HTERT RPE-1 (cell line): Measurements from ENCODE around the gene DPY19L1.
"Not testable (repeated sequence)": the region's sequence is repeated elsewhere in the genome, so short reads cannot be mapped to it uniquely, and the experiment has no call there.

ENCODE experiments used
- in situ Hi-C: fragments of 300-500 bp; cut with MboI; formaldehyde crosslinking; loops from 4 replicates; pipeline ENCODE4 v1.14.3; 2020; ENCODE audit warnings: low sequenced_read_pairs

The DPY19L1 gene

GRCh38 chr7:35037211-35037525 is at the start of gene DPY19L1:
Gene DPY19L1, minus strand, starts transcription at chr7:35037485. Its CDS starts 91 bp downstream, at chr7:35037394.
- in situ Hi-C loops, result no loop called here

- in situ Hi-C loops, result not testable (repeated sequence)
Observed at GRCh38 chr7:35079517-35079916, 42.2 kb upstream of the DPY19L1 start.

DNA sequence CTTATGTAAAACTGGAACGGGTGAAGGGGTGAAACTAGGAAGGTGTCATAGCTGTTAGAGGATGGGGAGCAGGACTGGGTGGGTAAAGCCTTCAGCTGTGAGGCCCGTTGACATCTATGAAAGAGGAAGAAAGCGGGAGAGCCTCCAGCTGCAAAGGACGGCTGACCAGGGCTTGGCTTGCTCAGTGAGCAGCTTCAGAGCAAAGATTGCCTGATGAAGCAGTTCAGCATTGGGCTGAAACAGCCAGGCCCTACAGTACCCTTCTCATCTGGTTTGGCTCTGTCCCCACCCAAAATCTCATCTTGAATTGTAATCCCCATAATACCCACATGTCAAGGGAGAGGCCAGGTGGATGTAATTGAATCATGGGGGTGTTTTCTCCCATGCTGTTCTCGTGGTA is 36.7 kb upstream of the DPY19L1 start:
- in situ Hi-C loops, result not testable (repeated sequence)

DNA sequence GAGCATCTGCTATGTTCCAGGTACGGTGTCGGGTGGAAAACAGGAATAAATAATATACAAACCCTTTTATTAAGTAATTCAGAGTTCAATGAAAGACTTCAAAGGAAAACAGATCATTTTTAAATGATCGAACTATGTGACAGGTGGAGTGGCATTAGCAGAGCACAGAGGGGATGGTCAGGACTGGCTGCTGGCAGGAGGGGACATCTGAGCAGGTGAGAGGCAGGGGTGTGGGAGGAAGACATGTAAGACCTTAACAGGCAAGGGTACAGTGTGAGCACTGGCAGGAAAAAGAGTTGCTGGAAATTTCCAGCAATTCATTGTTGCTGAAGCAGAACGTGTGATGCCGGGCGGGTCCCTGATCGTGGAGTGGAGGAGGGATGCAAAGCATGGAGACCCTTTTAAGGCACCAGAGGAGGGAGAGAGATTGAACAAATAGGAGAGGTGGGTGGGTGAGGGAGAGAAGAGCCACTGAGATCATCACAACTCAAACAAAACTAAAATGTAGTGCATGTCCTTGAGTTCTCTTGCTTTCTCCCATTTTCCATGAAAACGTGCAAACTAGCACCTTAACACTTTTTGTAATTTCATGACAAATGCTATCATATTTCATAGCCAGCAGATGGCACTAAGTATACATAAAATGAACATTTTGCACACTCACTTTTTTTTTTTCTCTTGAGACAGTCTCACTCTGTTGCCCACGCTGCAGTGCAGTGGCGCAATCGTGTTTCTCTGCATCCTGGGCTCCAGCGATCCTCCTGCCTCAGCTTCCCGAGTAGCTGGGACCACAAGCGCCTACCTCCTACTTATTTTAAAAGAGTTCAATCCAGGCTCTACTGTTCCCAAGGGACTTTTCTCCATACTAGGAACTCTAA is 35.9 kb upstream of the DPY19L1 start:
- in situ Hi-C loops, result not testable (repeated sequence)

GRCh38 chr7:35069084-35069483 is 31.8 kb upstream of the DPY19L1 start:
- in situ Hi-C loops, result not testable (repeated sequence)

DNA sequence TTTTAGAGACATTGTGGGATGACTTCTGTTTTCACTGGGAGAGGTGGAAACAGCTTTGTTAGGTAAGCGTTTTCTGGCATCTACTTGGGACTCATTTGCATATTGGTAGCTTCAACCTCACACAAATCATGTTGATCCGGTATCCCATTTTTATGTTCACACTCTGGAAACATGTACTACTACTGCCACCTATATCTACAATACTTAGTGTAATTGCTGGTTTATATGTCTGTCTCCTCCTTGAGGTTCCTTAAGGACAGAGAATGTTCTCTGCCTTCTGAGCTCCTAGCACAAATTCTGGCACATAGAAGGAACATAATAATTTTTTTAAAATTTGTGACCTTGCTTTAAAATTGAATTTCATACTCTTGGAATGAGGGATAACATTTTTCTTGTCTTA is 28.1 kb upstream of the DPY19L1 start:
- in situ Hi-C loops, result not testable (repeated sequence)

DNA sequence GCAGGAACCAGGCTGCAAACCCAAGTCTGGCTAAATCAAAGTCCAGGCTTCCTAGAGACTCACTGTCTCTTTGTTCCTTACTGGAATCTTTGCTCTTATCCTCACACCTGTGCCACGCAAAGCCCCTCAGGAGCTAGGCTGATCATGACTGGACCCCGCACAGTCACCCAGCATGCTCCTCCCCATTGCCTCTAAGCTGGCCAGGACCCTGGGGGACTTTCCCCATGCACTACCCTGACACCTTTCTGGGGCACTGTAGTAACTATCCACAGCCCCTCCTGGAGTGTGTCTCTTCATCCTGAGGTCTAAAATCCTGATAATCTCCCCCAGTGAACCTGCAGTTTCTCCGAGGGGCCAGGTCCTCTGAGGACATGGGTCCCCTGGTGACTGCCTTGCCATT is 21.3 kb upstream of the DPY19L1 start:
- in situ Hi-C loops, result not testable (repeated sequence)

DNA sequence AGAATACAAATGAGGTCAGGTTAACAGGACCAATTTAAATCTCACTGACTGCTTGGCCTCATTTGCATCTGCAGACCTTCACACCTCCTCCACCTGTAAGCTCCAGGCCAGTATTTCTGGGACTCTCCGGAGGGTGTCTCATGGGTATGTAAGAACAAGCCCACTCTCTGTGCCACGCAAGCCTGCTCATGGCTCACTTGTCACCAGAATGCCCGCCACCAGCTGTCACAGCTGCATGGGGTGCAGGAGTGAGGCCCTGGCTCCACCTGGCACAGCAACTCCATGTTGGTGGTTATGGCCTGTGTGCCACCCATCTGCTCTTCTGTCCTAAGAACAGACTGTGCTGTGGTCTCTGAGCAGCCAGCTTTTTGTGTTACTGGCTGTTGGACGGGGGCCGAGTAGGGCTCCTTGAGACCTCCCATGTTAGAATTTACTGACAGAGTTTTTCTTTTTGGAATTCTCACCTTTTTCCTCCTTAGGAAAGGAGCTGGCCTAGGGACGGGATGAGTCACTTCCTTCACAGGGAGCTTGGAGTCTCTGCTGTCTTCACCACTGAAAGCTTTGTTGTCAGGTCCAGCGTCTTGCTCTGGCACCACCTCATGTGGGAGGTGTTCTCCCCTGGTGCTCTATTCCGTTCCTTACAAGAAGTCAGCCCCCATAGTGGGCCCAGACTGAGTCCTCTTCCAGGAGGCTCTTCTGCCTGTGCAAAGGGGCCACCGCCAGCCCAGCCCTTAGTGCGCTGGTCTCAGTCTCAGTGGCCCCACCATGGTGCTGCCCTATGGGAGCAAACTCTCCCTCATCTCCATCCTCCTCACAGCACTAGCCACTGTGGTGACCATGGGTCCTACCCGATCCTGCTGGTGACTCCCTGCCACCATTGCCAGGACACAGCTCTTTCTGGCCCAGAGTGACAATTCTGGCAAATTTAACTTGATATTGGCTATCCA is 20.5 kb upstream of the DPY19L1 start:
- in situ Hi-C loops, result not testable (repeated sequence)

DNA sequence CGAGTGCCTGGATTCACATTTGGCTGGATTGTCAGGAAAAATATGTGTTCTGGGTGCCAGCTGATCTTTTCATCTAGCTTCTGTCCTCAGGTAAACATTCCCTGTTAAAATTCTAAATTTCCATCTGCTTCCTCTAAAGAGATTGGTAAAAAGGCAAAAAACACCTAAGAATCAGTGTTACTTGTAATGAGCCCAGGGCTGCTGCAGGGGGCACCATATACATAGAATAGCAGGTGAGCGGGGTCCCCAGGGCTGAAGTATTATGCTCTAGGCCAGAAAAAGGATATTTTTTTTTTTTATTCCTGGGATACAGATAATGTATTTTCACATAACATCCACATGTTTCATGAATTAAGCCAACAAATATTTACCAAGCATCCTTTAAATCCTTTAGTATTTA is 18.4 kb upstream of the DPY19L1 start:
- in situ Hi-C loops, result not testable (repeated sequence)

- in situ Hi-C loops, result not testable (repeated sequence)
Observed at GRCh38 chr7:35053488-35054175, 16.3 kb upstream of the DPY19L1 start.

DNA sequence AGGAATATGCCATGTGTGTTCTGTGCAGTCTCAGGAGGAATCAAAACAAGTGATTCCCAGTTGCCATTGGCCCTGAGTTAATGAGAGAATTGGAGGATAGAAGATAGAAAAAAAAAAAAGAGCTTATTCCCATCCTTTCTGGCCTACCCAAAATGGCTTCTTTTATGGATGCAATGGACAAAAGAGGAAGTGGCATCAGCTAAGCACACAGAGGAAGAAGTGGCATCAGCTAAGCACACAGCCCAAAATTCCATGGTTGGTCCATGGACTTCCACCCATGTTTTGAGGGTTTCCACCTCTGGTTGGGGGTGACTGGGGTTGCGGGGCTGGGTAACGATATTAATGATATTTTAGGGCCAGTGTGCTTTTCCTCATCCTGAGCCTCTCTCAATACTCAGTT is 11.1 kb upstream of the DPY19L1 start:
- in situ Hi-C loops, result not testable (repeated sequence)

- in situ Hi-C loops, result not testable (repeated sequence)
Observed at GRCh38 chr7:35047912-35048305, 10.6 kb upstream of the DPY19L1 start.

DNA sequence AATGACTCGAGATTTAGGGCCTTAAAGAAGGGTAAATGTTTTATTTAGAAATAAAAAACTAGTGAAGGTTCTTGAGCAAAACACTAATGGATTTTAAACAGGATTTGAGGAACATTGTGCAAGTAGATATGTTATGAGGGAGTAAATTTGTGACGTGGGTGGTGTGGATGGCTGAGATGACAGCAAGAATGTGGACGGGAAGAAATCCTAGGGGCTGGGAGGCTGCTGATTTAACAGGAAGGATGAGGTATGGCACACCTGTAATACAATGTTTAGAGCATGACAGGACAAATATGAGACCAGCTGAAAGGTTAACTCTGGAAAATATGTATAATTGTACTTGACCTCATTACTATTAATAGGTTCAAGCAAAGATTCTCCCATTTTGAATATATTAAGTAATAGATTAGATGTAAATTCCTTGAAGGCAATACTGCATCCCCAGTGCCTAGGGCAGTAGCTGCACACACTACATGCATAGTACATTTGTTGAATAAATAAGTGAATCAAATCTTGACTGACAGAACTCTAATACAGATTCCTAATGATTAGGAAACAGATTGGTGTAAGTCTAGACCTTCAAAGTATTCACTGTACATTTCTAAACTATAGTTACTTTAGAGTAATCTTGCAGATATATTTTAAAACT is 10.1 kb upstream of the DPY19L1 start:
- in situ Hi-C loops, result not testable (repeated sequence)

DNA sequence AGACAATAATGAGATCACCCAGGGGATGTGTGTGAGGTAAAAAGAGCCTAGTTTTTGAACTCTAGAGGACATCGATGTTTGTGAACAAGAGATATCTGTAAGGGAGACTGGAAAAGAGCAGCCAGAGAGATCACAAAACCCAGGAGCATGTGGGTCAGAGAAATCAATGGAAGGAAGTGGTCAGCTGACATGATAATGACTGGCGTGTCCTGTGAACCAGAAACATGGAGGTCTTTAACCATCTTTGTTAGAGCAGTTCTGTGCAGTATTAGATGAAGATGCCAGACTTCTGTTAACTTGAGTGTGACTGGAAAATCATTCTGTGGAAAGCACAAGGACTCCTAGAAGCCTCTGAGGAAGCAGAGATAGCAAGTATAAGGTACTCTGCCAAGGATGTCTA is 6.0 kb upstream of the DPY19L1 start:
- in situ Hi-C loops, result not testable (repeated sequence)

GRCh38 chr7:35040906-35041305 is 3.6 kb upstream of the DPY19L1 start:
- in situ Hi-C loops, result no loop called here

DNA sequence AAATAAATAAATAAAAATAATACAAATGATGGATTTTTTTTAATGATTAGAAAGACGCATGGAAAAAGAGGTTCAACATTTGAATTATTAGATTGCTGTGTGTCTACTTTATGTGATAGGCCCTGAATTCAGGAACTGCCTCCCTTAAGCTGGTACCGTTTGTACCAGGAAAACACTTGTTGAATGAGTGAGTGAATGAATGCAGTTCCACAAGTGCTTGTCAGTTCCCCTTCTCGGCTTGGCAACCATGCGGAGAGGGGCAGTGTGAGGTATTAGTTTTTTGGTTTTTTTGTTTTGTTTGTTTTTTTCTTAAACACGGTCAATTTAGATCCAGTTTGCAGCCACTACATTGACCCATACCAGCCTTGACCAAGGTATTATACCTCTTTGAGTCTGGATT is 2.1 kb upstream of the DPY19L1 start:
- in situ Hi-C loops, result no loop called here

DNA sequence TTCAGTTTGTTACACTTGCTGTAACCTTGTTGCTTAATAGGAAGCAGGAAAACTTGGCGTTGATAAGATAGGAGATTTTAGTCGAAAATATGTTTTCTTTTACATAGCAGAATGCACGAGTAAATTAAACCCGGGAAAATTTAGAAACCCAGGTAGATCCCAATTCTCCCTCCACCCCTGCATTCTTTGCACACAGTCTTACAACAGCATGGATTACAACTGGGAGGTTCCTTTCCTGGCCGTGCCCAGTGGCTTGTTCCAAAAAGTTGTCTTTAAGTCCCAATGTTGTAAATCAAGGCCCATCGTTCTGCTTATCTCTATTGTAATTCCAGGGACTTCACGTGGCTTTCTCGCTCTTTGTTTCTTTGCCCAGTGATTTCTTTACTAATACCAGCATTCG is 1.1 kb upstream of the DPY19L1 start:
- in situ Hi-C loops, result no loop called here

GRCh38 chr7:35037526-35038341 is 449 bp upstream of the DPY19L1 start:
- in situ Hi-C loops, result no loop called here

DNA sequence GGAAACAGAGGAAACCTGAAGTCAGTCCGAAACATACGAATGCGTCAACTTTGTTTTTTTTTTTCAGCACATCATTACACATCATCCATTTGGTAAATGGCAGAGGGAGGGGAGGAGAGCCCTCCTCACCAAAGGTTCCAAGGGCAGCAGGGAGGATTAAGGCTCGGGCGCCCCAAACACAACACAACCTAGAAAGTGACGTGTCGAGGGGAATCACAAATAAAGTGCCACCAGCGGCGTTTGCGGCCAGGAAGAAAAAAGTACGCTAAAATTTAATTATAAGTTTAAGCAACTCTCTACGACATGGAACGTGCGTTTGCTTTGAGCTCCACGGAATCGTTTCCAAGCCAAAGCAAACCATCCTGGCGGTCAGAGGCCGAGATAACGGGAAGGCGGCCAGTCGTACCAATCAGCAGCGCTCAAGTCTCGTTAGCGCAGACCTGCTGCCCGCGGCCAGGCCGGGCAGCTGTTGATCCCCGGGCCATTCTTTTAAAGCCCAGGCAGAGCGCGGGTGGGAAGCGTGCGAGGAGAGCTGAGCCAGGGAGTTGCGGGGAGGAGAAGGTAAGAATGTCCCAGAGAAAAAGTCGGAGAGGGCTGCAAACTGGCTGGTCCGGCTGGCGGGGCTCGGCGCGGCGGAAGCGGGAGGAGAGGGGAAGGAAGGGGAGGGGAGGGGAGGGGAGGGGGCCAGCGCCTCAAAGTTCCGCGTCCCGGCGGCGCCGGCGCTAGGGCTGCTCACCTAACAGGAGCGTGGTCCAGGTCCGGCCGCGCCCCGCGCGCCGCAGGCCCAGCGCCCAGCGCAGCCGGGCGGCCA is 719 bp downstream of the DPY19L1 start:
- in situ Hi-C loops, result no loop called here
